NCI-H524 (cell line): Measurements from ENCODE around the gene BIN1.
"Not testable (repeated sequence)": the region's sequence is repeated elsewhere in the genome, so short reads cannot be mapped to it uniquely, and the experiment has no call there.

Source experiments
- DNase-seq, 2 experiments: peaks; one replicate each; lab custom pipeline; 2025; lab: John Stamatoyannopoulos, UW

Gene BIN1

GRCh38 chr2:127047716-127048617, 59.0 kb downstream of the BIN1 start:
- no peak for DNase-seq

- no peak for DNase-seq
Measured at GRCh38 chr2:127047054-127047453, 59.9 kb downstream of the BIN1 start.

- no peak for DNase-seq
Measured at GRCh38 chr2:127046579-127046978, 60.4 kb downstream of the BIN1 start.

GRCh38 chr2:127045792-127046501, 61.0 kb downstream of the BIN1 start:
- DNase-seq = no peak

GRCh38 chr2:127044977-127045661, 61.8 kb downstream of the BIN1 start:
- no peak for DNase-seq

- DNase-seq = no peak
Measured at GRCh38 chr2:127044165-127044718, 62.7 kb downstream of the BIN1 start.

GRCh38 chr2:127043367-127044164, 63.4 kb downstream of the BIN1 start:
- DNase-seq = no peak

- DNase-seq = peak; percentile 20 to 76
Measured at GRCh38 chr2:127041259-127041970, 65.5 kb downstream of the BIN1 start.

- DNase-seq = no peak
Measured at GRCh38 chr2:127040169-127040568, 66.8 kb downstream of the BIN1 start.

- peak in 1 of 2 experiments; percentile 14 for DNase-seq
Measured at GRCh38 chr2:127039387-127040031, 67.4 kb downstream of the BIN1 start.

GRCh38 chr2:127037476-127037875, 69.5 kb downstream of the BIN1 start:
- DNase-seq = peak in 1 of 2 experiments; percentile 59

GRCh38 chr2:127034883-127035611, 71.9 kb downstream of the BIN1 start:
- DNase-seq = peak in 1 of 2 experiments; percentile 21

- DNase-seq = peak; percentile 45 to 90
Measured at GRCh38 chr2:127034051-127034450, 72.9 kb downstream of the BIN1 start.

- DNase-seq = peak in 1 of 2 experiments; percentile 31
Measured at GRCh38 chr2:127032621-127033020, 74.3 kb downstream of the BIN1 start.

GRCh38 chr2:127029350-127030051, 77.5 kb downstream of the BIN1 start:
- no peak for DNase-seq

- not testable (repeated sequence) for DNase-seq
Measured at GRCh38 chr2:127028745-127029144, 78.2 kb downstream of the BIN1 start.

GRCh38 chr2:127027715-127028114, 79.2 kb downstream of the BIN1 start:
- DNase-seq = peak in 1 of 2 experiments; percentile 39

GRCh38 chr2:127025359-127026166, 81.4 kb downstream of the BIN1 start:
- peak; percentile 95 to 98 for DNase-seq
